ENCODE measurements around the gene C9orf43. TPM values are rescaled to one million over a fixed set of nuclear protein-coding genes. Genes with fewer than 3 reads are reported as not detected.

C9orf43 gene
- polyA plus RNA-seq, 1 experiment = 0.23 TPM

- H3K4me3 ChIP-seq (ENCODE audit: low read depth, low read length) = no peak overlapping the region
- POLR2A ChIA-PET = no interaction called here
- no peak for DNase-seq (ENCODE audit: low read depth)
- H3K36me3 ChIP-seq (ENCODE audit: control insufficient read depth, insufficient read depth, low read length) = no peaks in the 10 kb centered on the region
- TF ChIP-seq, protein P1, sequence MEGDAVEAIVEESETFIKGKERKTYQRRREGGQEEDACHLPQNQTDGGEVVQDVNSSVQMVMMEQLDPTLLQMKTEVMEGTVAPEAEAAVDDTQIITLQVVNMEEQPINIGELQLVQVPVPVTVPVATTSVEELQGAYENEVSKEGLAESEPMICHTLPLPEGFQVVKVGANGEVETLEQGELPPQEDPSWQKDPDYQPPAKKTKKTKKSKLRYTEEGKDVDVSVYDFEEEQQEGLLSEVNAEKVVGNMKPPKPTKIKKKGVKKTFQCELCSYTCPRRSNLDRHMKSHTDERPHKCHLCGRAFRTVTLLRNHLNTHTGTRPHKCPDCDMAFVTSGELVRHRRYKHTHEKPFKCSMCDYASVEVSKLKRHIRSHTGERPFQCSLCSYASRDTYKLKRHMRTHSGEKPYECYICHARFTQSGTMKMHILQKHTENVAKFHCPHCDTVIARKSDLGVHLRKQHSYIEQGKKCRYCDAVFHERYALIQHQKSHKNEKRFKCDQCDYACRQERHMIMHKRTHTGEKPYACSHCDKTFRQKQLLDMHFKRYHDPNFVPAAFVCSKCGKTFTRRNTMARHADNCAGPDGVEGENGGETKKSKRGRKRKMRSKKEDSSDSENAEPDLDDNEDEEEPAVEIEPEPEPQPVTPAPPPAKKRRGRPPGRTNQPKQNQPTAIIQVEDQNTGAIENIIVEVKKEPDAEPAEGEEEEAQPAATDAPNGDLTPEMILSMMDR (IDR thresholded peaks at IDR 0.05; ENCODE audit: insufficient read depth, low read depth, low read length) = no peak
- H3K27me3 ChIP-seq (ENCODE audit: control insufficient read depth, insufficient read depth, low read length) = peaks cover 2% of the 10 kb centered on the region
- CTCF ChIA-PET = interaction anchor here (0.6 kb wide), 1 partner anchor 183 kb away, joined by 3 read pairs; no protein-coding TSS in a partner anchor
Observed at GRCh38 chr9:113468716-113469448, 58.3 kb downstream of the C9orf43 start.

DNA sequence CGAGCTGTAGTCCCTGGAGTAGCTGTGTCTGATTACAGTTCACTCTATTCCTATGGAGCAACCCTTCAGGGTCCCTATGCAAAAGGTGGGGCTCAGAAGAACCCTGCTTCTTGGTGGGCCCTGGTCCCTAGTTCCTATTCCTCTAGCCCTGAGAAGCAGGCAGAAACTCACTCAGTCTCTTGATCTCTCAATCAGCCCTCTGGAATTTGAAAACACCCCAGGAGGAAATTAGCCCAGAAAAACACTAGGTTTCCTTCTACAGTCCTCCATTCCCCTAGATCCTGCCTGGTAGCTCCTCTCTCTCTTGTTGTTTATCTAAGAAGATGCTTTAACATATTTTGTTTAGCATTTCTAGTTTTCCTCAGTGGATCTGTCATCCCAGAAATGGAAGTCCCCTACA, 60.6 kb downstream of the C9orf43 start:
- POLR2A ChIA-PET = no interaction called here
- no peak for DNase-seq (ENCODE audit: low read depth)
- Histone ChIP-seq H3K36me3 (ENCODE audit: control insufficient read depth, insufficient read depth, low read length) (no peaks in the 10 kb centered on the region), H3K4me3 (ENCODE audit: low read depth, low read length) (no peak overlapping the region), H3K27me3 (ENCODE audit: control insufficient read depth, insufficient read depth, low read length) (no peaks in the 10 kb centered on the region; the same call in 1 of the 2 replicates)
- TF ChIP-seq, protein P1 (IDR thresholded peaks at IDR 0.05; ENCODE audit: insufficient read depth, low read depth, low read length) = no peak
- CTCF ChIA-PET = interaction anchor here (0.6 to 1.7 kb wide), 3 partner anchors 8 to 732 kb away, joined by 3 to 4 read pairs (median 3); no protein-coding TSS in a partner anchor

- ChIA-PET CTCF (interaction anchor here (0.6 to 1.7 kb wide), 2 partner anchors 8 to 733 kb away, joined by 3 to 4 read pairs; no protein-coding TSS in a partner anchor), POLR2A (no interaction called here)
- no peaks in the 10 kb centered on the region for H3K36me3 ChIP-seq (ENCODE audit: control insufficient read depth, insufficient read depth, low read length)
- TF ChIP-seq, protein P1 (IDR thresholded peaks at IDR 0.05; ENCODE audit: insufficient read depth, low read depth, low read length) = no peak
- H3K4me3 ChIP-seq (ENCODE audit: low read depth, low read length) = no peak overlapping the region
- H3K27me3 ChIP-seq (ENCODE audit: control insufficient read depth, insufficient read depth, low read length) = no peaks in the 10 kb centered on the region; the same call in 1 of the 2 replicates
- no peak for DNase-seq (ENCODE audit: low read depth)
Observed at GRCh38 chr9:113471566-113471965, 61.0 kb downstream of the C9orf43 start.

DNA sequence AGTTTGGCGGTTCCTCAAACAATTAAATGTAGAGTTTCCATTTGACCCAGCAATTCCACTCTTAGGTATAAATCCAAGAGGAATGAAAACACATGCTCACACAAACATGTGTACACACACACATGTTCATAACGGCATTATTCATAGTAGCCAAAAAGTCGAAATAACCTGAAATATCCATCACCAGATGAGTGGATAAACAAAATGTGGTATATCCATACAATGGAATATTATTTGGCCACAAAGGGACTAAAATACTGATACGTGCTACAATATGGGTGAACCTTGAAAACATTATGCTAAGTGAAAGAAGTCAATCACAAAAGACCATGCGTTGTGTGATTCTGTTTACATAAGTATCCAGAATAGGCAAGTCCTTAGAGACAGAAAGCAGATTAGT, 61.7 kb downstream of the C9orf43 start:
- ChIA-PET POLR2A (no interaction called here), CTCF (no interaction called here)
- no peak overlapping the region for H3K4me3 ChIP-seq (ENCODE audit: low read depth, low read length)
- TF ChIP-seq, protein P1 (IDR thresholded peaks at IDR 0.05; ENCODE audit: insufficient read depth, low read depth, low read length) = no peak
- no peaks in the 10 kb centered on the region for H3K36me3 ChIP-seq (ENCODE audit: control insufficient read depth, insufficient read depth, low read length)
- H3K27me3 ChIP-seq (ENCODE audit: control insufficient read depth, insufficient read depth, low read length) = no peaks in the 10 kb centered on the region; the same call in 1 of the 2 replicates
- no peak for DNase-seq (ENCODE audit: low read depth)

DNA sequence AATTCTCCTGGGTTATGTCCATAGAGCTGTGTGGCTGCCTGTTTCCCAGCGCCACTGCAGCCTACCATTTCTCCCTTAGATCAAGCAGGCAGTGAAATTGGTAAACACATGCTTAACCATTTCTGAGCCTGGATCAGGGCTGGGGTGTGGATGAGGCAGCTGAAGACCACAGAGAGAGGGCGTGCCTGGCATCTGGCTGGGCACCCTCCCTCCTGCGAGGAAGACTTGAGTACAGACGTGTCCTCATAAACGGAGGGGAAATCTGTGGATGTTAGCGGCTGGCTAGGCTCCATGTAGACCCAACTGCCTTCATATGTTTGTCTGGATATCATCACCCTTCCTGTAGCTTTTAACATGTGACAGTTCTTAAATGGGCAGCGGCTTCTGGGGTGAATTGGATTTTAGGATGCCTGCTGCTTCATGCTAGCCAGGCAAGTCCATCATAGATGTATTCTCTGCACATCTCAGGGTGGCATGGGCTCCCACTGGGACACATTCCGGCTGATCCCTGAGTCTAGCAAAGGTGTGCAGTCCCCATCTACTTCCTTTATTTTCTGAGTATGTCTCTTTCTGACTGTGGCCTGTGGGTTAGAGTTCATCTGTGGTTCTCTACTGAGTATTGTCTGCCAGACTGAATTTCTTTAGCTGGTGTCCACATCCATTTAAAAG, 63.9 kb downstream of the C9orf43 start:
- ChIA-PET CTCF (interaction anchor here (1.0 to 2.2 kb wide), 4 partner anchors 10 to 114 kb away, joined by 3 to 9 read pairs (median 6); no protein-coding TSS in a partner anchor), POLR2A (no interaction called here)
- H3K36me3 ChIP-seq (ENCODE audit: control insufficient read depth, insufficient read depth, low read length) = no peaks in the 10 kb centered on the region
- H3K4me3 ChIP-seq (ENCODE audit: low read depth, low read length) = no peak overlapping the region
- H3K27me3 ChIP-seq (ENCODE audit: control insufficient read depth, insufficient read depth, low read length) = peaks cover 2% of the 10 kb centered on the region
- no peak for DNase-seq (ENCODE audit: low read depth)
- TF ChIP-seq, protein P1 (IDR thresholded peaks at IDR 0.05; ENCODE audit: insufficient read depth, low read depth, low read length) = no peak
